Natural killer cell (primary cell): ENCODE data around the gene FBXO31. TPM values are rescaled to one million over a fixed set of nuclear protein-coding genes. Genes with fewer than 3 reads are reported as not detected.

Experiments
- ATAC-seq, 3 donors: fragments of 150-1000 bp in 2 of 3; fragments of 200-7000 bp in 1 of 3; cut with Tn5 transposase; 1 replicate in 1 of 3; 2 replicates in 2 of 3; pipeline ENCODE4 v1.10.0; 2021; ENCODE audit warnings: mild to moderate bottlenecking in 2 of 3, moderate library complexity in 2 of 3
- DNase-seq, 2 donors: peaks; one replicate each; pipeline versions ENCODE4 v3.0.0 to v3.0.0-alpha.2; 2013 to 2021; ENCODE audit warnings: mixed read lengths in 1 of 2
- H3K27ac ChIP-seq: one replicate; pipeline ENCODE4 v1.5.1; 2013; ENCODE audit warnings: mild to moderate bottlenecking, low read length
- H3K27me3 ChIP-seq: one replicate; pipeline ENCODE4 v1.6.1; 2013; ENCODE audit warnings: low read length; ENCODE audit not compliant: control insufficient read depth, insufficient read depth
- H3K36me3 ChIP-seq: one replicate; pipeline ENCODE4 v1.6.1; 2013; ENCODE audit warnings: low read length; ENCODE audit not compliant: control insufficient read depth, insufficient read depth
- H3K4me1 ChIP-seq: one replicate; pipeline ENCODE4 v1.6.1; 2013; ENCODE audit warnings: low read length; ENCODE audit not compliant: control insufficient read depth, insufficient read depth
- H3K4me3 ChIP-seq: one replicate; pipeline ENCODE4 v1.5.1; 2013; ENCODE audit warnings: low read length
- H3K9me3 ChIP-seq: one replicate; pipeline ENCODE4 v1.6.1; 2013; ENCODE audit warnings: low read length; ENCODE audit not compliant: control insufficient read depth, insufficient read depth
- H3K27ac Mint-ChIP-seq, 2 donors: one replicate each; pipeline ENCODE4 v1.8.0; 2022; ENCODE audit warnings: mild to moderate bottlenecking in 2 of 2, mixed read lengths in 2 of 2, moderate library complexity in 1 of 2
- H3K27me3 Mint-ChIP-seq, 2 donors: one replicate each; pipeline ENCODE4 v1.8.0; 2022; ENCODE audit warnings: low read depth in 2 of 2, mixed read lengths in 2 of 2
- H3K36me3 Mint-ChIP-seq: one replicate; pipeline ENCODE4 v1.8.0; 2022; ENCODE audit warnings: mixed read lengths
- H3K4me1 Mint-ChIP-seq, 2 donors: one replicate each; pipeline ENCODE4 v1.8.0; 2022; ENCODE audit warnings: mixed read lengths in 2 of 2
- H3K4me3 Mint-ChIP-seq: one replicate; pipeline ENCODE4 v1.8.0; 2022; ENCODE audit warnings: mild to moderate bottlenecking, moderate library complexity, mixed read lengths
- H3K9me3 Mint-ChIP-seq, 2 donors: one replicate each; pipeline ENCODE4 v1.8.0; 2022; ENCODE audit warnings: mixed read lengths in 2 of 2
- WGBS: methylation state at CpG from one replicate; pipeline ENCODE4 v1.1.7; 2013; ENCODE audit warnings: missing lambda C conversion rate; ENCODE audit not compliant: insufficient coverage; 5-methylcytosine and 5-hydroxymethylcytosine counted together
- intact Hi-C: fragments of 100-400 bp; cut with micrococcal nuclease; formaldehyde crosslinking; loops from one replicate; pipeline ENCODE4 v1.14.2; 2022
- total RNA-seq, 4 donors: library from RNA; stranded (reverse); fragments of 120-200 nt in 1 of 4; gene quantifications; one replicate each; pipeline versions ENCODE4 v1.2.3 to v1.2.4, GENCODE V29; 2013 to 2022
- TF ChIP-seq, protein P1 (sequence below): fragments of 200-600 bp; IDR thresholded peaks from one replicate; pipeline ENCODE4 v1.8.0; 2022; ENCODE audit warnings: antibody characterized with exemption

The FBXO31 gene
- total RNA-seq, 3 donors from 2014 or later (not counting 1 experiment from before 2014, with no cell fraction given) = 32.2 to 47.2 (median 37.6) TPM

DNA sequence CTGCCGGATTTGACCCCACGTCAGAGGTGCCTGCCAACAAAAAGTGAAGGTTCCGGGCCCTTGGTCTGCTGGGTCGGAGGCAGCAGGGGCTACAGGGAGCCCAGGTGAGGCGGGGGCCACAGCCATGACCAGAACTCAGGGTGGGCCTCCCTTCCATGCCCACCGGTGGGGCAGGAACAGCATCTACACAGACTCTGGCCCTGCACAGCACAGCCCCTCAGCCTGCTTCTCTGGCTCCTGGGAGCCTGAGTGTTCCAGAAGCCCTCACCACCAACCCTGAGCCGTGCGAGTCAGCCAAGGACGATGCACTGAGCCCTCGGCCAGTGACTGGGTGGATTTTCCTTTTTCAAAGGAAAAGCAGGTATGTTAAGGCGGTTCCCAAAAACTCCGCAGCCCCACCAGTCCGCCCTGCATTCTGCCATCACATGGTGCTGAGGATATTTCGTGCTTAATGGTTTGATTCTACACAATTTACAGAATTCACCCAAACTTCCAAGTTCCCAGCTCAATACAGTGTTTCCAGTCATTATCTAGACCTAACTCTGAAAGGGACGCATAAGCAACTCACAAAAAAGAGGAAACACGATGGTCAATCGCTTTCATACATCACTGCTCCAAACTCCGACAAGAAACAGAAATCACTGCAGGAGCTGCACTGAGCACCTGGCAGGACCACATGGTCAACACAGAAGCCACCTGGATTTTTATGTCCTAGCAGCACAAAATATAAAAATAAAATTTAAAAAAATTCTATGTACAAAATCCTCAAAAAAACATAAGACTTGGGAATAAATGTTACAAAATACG lies 46.9 kb downstream of the FBXO31 start:
- TF ChIP-seq, protein P1, sequence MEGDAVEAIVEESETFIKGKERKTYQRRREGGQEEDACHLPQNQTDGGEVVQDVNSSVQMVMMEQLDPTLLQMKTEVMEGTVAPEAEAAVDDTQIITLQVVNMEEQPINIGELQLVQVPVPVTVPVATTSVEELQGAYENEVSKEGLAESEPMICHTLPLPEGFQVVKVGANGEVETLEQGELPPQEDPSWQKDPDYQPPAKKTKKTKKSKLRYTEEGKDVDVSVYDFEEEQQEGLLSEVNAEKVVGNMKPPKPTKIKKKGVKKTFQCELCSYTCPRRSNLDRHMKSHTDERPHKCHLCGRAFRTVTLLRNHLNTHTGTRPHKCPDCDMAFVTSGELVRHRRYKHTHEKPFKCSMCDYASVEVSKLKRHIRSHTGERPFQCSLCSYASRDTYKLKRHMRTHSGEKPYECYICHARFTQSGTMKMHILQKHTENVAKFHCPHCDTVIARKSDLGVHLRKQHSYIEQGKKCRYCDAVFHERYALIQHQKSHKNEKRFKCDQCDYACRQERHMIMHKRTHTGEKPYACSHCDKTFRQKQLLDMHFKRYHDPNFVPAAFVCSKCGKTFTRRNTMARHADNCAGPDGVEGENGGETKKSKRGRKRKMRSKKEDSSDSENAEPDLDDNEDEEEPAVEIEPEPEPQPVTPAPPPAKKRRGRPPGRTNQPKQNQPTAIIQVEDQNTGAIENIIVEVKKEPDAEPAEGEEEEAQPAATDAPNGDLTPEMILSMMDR = no peak
- no peak for DNase-seq
- Mint-ChIP-seq H3K36me3 (no peaks in the 10 kb centered on the region), H3K4me1 (peaks cover 8 to 11% of the 10 kb centered on the region in 2 donors), H3K4me3 (no peak overlapping the region), H3K27ac (peak overlapping the region in 1 of 2 donors; percentile 34), H3K27me3 (no peaks in the 10 kb centered on the region), H3K9me3 (no peaks in the 10 kb centered on the region)
- 75% methylated on average over 19 of the region's 19 CpGs for WGBS
- no peak overlapping the region for H3K4me3 ChIP-seq
- H3K36me3 ChIP-seq = peaks cover 30% of the 10 kb centered on the region
- H3K27me3 ChIP-seq = no peaks in the 10 kb centered on the region
- H3K27ac ChIP-seq = no peak overlapping the region
- ATAC-seq = no peak
- H3K4me1 ChIP-seq = peaks cover 5% of the 10 kb centered on the region
- intact Hi-C loops = no loop called here
- no peaks in the 10 kb centered on the region for H3K9me3 ChIP-seq

DNA sequence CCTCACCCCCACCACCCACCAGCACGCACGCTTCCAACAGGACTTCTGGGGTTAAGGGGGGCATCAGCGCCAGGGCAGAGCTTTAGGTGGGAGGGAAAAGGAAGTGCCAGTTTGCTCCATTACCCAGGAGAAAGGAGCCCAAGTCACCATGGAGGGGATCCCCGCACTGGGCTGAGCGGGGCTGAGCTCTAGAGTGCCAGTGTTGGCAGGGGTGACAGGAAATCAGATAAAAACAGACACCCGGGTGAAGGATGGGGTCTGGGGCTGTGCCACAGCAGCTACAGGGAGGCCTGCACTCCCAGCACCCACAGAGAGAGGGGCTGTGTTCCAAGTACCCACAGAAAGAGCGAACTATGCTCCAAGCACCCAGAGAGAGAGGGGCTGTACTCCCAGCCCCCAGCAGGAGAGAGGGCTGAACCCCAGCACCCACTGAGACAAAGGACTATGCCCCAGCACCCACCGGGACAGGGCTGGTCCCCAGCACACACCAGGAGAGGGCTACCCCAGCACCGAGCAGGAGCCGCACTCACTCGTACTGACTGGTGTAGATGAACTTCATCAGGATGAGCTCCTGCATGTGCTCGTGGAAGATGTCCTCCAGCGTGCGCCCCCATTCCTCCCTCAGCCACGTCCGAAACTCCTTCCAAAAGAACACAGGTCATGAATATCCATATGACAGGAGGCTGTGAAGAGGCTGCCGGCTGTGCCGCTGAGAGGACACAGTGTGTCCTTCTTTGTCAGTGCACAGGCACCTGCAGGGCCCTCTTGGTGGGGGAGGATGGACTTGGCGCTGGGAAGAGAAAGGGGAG lies 47.7 kb downstream of the FBXO31 start:
- H3K9me3 ChIP-seq = no peaks in the 10 kb centered on the region
- H3K27ac Mint-ChIP-seq = no peak overlapping the region
- no peaks in the 10 kb centered on the region for H3K27me3 ChIP-seq
- H3K4me1 Mint-ChIP-seq = peaks cover 8 to 11% of the 10 kb centered on the region in 2 donors
- no peaks in the 10 kb centered on the region for H3K36me3 Mint-ChIP-seq
- no peaks in the 10 kb centered on the region for H3K27me3 Mint-ChIP-seq
- TF ChIP-seq, protein P1 = no peak
- no peaks in the 10 kb centered on the region for H3K9me3 Mint-ChIP-seq
- peaks cover 36% of the 10 kb centered on the region for H3K36me3 ChIP-seq
- WGBS = 85% methylated on average over 17 of the region's 19 CpGs
- DNase-seq = no peak
- no peak overlapping the region for H3K27ac ChIP-seq
- intact Hi-C loops = no loop called here
- ATAC-seq = no peak
- H3K4me3 Mint-ChIP-seq = no peak overlapping the region
- peaks cover 5% of the 10 kb centered on the region for H3K4me1 ChIP-seq
- H3K4me3 ChIP-seq = no peak overlapping the region

DNA sequence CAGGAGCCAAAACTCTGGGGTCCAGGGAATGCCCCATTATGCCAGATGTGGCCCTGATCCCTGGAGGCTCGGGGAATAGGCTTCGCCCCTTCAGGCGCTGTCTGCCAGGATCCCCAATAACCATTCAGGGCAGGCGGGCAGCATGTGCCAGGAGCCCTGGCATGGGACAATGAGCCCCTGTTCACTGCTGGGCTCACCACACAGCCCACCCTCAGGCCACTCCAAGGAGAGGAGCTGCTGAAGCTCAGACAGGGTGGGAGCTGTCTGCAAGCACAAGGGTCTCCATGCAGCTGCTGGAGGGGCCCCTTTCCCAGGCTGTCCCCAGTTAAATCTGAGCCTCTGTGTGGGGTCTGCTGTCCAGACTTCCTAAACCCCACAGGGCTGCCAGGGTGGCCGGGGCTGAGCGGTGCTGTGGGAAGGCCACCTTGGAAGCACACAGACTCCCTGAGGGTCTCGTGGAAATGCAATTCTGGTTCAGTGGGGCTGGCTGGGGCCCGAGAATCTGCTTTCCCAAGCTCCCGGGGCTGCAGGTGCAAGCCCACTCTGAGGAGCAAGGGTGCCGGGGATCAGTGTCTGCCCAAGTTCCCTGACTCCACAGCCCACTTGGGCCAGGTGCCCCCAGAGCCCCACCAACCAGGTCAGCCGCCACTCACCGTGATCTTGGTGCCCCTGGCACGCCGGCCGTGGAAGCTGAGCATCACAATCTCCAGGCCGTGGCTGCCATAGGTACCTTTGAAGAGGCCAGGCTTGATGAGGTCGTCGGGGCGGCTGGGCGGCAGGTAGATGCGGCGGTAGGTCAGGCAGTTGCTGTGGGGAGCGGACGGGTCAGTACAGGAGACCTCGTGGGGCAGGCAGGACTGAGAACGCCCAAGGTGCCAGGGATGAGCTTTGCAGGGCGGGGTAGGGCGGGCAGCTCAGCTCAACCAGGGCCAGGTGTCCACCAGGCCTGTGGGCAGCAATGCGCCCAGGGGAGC lies 48.6 kb downstream of the FBXO31 start:
- ATAC-seq (no peak), DNase-seq (no peak)
- no peaks in the 10 kb centered on the region for H3K9me3 ChIP-seq
- no peak overlapping the region for H3K27ac Mint-ChIP-seq
- H3K4me1 Mint-ChIP-seq = peaks cover 8 to 11% of the 10 kb centered on the region in 2 donors
- H3K27ac ChIP-seq = no peak overlapping the region
- H3K27me3 ChIP-seq = no peaks in the 10 kb centered on the region
- 92% methylated on average over 28 of the region's 29 CpGs for WGBS
- H3K4me3 ChIP-seq = no peak overlapping the region
- TF ChIP-seq, protein P1 = no peak
- H3K9me3 Mint-ChIP-seq = no peaks in the 10 kb centered on the region
- H3K4me3 Mint-ChIP-seq = no peak overlapping the region
- H3K36me3 Mint-ChIP-seq = no peaks in the 10 kb centered on the region
- intact Hi-C loops = no loop called here
- peaks cover 5% of the 10 kb centered on the region for H3K4me1 ChIP-seq
- no peaks in the 10 kb centered on the region for H3K27me3 Mint-ChIP-seq
- peaks cover 45% of the 10 kb centered on the region for H3K36me3 ChIP-seq
